ENCODE results near the gene HRAS. TPM values are rescaled to one million over a fixed set of nuclear protein-coding genes. Genes with fewer than 3 reads are reported as not detected.

Gene HRAS
- polyA plus RNA-seq, 3 donors = 34.1 to 76.3 (median 58.1) TPM

- H3K27ac ChIP-seq (ENCODE audit: low read depth, low read length) = no peak overlapping the region
- WGBS, 3 donors = 22 to 73% (median 30%) methylated on average over 24 of the region's 24 CpGs
Measured at GRCh38 chr11:503179-503981, 32.0 kb downstream of the HRAS start.

- H3K27ac ChIP-seq (ENCODE audit: low read depth, low read length) = no peak overlapping the region
- 63 to 89% (median 76%) methylated on average over 10 of the region's 10 CpGs for WGBS, 3 donors
Measured at GRCh38 chr11:502288-503178, 32.8 kb downstream of the HRAS start.

GRCh38 chr11:501683-502287 is 33.6 kb downstream of the HRAS start:
- WGBS, 3 donors = 79 to 84% (median 80%) methylated on average over 19 of the region's 19 CpGs
- no peak overlapping the region for H3K27ac ChIP-seq (ENCODE audit: low read depth, low read length)

- WGBS, 3 donors = 91 to 95% (median 95%) methylated on average over 24 of the region's 24 CpGs
- no peak overlapping the region for H3K27ac ChIP-seq (ENCODE audit: low read depth, low read length)
Measured at GRCh38 chr11:501001-501682, 34.2 kb downstream of the HRAS start.

GRCh38 chr11:499201-500076 is 35.9 kb downstream of the HRAS start:
- no peak overlapping the region for H3K27ac ChIP-seq (ENCODE audit: low read depth, low read length)
- 91 to 96% (median 93%) methylated on average over 24 of the region's 24 CpGs for WGBS, 3 donors

- WGBS, 3 donors = 95 to 96% (median 95%) methylated on average over 39 of the region's 39 CpGs
- H3K27ac ChIP-seq (ENCODE audit: low read depth, low read length) = no peak overlapping the region
Measured at GRCh38 chr11:498297-499181, 36.8 kb downstream of the HRAS start.

GRCh38 chr11:497565-498296 is 37.6 kb downstream of the HRAS start:
- H3K27ac ChIP-seq (ENCODE audit: low read depth, low read length) = no peak overlapping the region
- 95 to 96% (median 96%) methylated on average over 31 of the region's 31 CpGs for WGBS, 3 donors

- no peak overlapping the region for H3K27ac ChIP-seq (ENCODE audit: low read depth, low read length)
- WGBS, 3 donors = 93 to 96% (median 94%) methylated on average over 34 of the region's 34 CpGs
Measured at GRCh38 chr11:496834-497564, 38.4 kb downstream of the HRAS start.

- WGBS, 3 donors = 66 to 70% (median 66%) methylated on average over 10 of the region's 10 CpGs
- no peak overlapping the region for H3K27ac ChIP-seq (ENCODE audit: low read depth, low read length)
Measured at GRCh38 chr11:495537-495931, 39.8 kb downstream of the HRAS start.

- H3K27ac ChIP-seq (ENCODE audit: low read depth, low read length) = no peak overlapping the region
- 83 to 88% (median 84%) methylated on average over 32 to 37 of the region's 37 CpGs for WGBS, 3 donors
Measured at GRCh38 chr11:494761-495536, 40.4 kb downstream of the HRAS start.

GRCh38 chr11:492427-493226 is 42.7 kb downstream of the HRAS start:
- no peak overlapping the region for H3K27ac ChIP-seq (ENCODE audit: low read depth, low read length)
- WGBS, 3 donors = 83 to 87% (median 85%) methylated on average over 32 of the region's 32 CpGs

- no peak overlapping the region for H3K27ac ChIP-seq (ENCODE audit: low read depth, low read length)
- WGBS, 3 donors = 88 to 93% (median 90%) methylated on average over 7 of the region's 7 CpGs
Measured at GRCh38 chr11:491358-491757, 44.0 kb downstream of the HRAS start.

- H3K27ac ChIP-seq (ENCODE audit: low read depth, low read length) = no peak overlapping the region
- 88 to 96% (median 91%) methylated on average over 15 of the region's 15 CpGs for WGBS, 3 donors
Measured at GRCh38 chr11:490930-491260, 44.5 kb downstream of the HRAS start.
